Testis (tissue), 2 donors: ENCODE measurements around the gene CFAP90.

Experiments
- POLR2A ChIP-seq: fragments of 450-650 bp; IDR thresholded peaks from one replicate; pipeline ENCODE4 v1.6.1; 2017; ENCODE audit warnings: antibody characterized with exemption, mild to moderate bottlenecking, moderate library complexity
- TF ChIP-seq, protein P1 (sequence below), 3 experiments: fragments of 450-650 bp in 2 of 3; fragments of 200-600 bp in 1 of 3; sonication (generic) in 1 of 3; IDR thresholded peaks; one replicate each; pipeline ENCODE4 v1.5.1; 2016 to 2019; ENCODE audit warnings: antibody characterized with exemption in 3 of 3, mild to moderate bottlenecking in 2 of 3, moderate library complexity in 1 of 3

GRCh38 chr5:7881091-7881490, 30.2 kb upstream of the CFAP90 start:
- TF ChIP-seq, protein P1, sequence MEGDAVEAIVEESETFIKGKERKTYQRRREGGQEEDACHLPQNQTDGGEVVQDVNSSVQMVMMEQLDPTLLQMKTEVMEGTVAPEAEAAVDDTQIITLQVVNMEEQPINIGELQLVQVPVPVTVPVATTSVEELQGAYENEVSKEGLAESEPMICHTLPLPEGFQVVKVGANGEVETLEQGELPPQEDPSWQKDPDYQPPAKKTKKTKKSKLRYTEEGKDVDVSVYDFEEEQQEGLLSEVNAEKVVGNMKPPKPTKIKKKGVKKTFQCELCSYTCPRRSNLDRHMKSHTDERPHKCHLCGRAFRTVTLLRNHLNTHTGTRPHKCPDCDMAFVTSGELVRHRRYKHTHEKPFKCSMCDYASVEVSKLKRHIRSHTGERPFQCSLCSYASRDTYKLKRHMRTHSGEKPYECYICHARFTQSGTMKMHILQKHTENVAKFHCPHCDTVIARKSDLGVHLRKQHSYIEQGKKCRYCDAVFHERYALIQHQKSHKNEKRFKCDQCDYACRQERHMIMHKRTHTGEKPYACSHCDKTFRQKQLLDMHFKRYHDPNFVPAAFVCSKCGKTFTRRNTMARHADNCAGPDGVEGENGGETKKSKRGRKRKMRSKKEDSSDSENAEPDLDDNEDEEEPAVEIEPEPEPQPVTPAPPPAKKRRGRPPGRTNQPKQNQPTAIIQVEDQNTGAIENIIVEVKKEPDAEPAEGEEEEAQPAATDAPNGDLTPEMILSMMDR (IDR thresholded peaks at IDR 0.05) = no peak
- no peak for TF ChIP-seq POLR2A
